WI38 (cell line): ENCODE results near the gene MCUB.

Experiments
- H3K4me3 ChIP-seq: 2 replicates; pipeline ENCODE4 v1.5.1; 2011; ENCODE audit warnings: low read depth, mild to moderate bottlenecking, control low read depth, low read length
- CTCF ChIP-seq: IDR thresholded peaks from 2 replicates; pipeline ENCODE4 v1.5.1; 2012; ENCODE audit warnings: low read depth, mild to moderate bottlenecking, control low read depth, low read length

MCUB gene

DNA sequence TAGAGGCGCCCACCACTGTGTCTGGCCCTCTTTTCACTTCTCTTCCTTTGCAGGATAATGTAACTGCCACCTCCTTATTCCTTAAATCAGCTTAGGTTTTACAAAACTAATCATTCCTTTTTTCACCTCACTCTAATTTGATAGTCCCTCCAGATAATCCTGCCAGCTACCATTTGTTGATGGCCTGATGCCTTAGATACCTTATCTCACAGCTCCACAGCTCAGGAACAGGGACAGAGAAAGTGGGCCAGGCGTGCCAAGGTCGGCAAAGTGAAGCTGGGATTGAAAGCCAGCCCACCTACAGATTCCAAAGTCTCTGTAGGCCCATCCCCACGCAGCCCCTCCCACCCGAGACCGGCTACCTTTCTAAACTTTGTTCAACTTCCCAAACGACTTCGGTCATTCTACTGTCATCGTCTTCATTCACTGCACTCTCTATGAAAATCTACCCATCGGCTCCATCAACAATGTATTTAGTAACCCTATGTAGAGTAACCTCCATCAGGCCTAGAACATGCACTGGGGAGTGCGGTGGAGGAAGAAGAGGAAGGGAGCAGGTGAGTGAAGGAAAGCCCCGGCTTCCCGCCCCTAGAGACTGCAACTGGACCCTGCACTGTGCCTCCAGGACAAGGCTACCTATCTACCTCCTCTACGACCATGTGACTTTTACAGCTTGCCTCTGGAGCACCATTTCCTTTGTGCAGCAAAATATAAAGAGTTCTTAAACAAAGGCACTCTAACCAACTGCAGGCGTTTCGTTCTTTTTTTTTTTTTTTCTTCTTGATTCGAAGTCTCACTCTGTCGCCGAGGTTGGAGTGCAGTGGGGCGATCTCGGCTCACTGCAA, 141.7 kb downstream of the MCUB start:
- TF ChIP-seq CTCF: no peak
- peak overlapping the region; percentile 81 for H3K4me3 ChIP-seq

GRCh38 chr4:109702950-109703663, 143.1 kb downstream of the MCUB start, which contains the start of gene CASP6:
Gene CASP6 (minus strand): TSS chr4:109703445. CDS start chr4:109703395, 50 bp downstream.
- H3K4me3 ChIP-seq: peak within 1 kb of the TSS; percentile 81
- TF ChIP-seq CTCF: peak; percentile 66

DNA sequence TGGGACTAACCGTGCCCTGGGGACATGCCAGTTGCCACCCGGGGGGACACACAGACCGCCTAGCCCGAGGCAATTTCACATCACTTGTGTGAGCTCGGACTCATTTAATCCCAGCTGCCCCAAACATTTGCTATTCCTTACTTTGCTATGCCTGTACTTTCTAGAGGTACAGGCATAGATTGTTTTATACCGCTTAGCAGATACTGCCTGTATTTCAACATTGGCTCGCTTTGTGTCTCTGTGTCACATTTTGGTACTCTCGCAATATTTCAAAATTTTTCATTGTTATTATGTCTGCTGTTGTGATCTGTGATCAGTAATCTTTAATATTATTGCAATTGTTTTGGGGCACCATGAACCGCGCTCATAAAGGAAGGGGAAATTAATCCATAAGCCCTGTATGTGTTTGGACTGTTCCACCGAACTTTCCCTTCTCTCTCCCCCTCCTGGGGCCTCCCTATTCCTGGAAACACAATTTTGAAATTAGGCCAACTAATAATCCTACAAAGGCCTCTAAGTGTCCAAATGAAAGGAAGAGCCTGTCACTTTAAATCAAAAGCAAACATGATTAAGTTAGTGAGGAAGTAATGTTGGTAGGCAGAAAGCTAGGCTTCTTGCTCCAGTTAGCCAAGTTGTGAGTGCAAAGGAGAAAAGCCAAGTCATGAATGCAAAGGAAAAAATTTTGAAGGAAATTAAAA, 143.8 kb downstream of the MCUB start:
- no peak for TF ChIP-seq CTCF

GRCh38 chr4:109708435-109708834, 148.4 kb downstream of the MCUB start:
- no peak overlapping the region for H3K4me3 ChIP-seq
- TF ChIP-seq CTCF: no peak

More for the DNA sequence above, 143.8 kb downstream of the MCUB start:
- H3K4me3 ChIP-seq: peak overlapping the region; percentile 81

GRCh38 chr4:109708990-109709389, 148.9 kb downstream of the MCUB start:
- TF ChIP-seq CTCF: no peak
- no peak overlapping the region for H3K4me3 ChIP-seq

GRCh38 chr4:109713500-109713899, 153.5 kb downstream of the MCUB start:
- H3K4me3 ChIP-seq: no peak overlapping the region
- no peak for TF ChIP-seq CTCF
